Activated CD8-positive, alpha-beta memory T cell treated with anti-CD3 and anti-CD28 coated beads, Interleukin-2, amount 50 U/mL, for 24 hours (primary cell): Measurements from ENCODE around the gene HTR7.
"Not testable (repeated sequence)": the region's sequence is repeated elsewhere in the genome, so short reads cannot be mapped to it uniquely, and the experiment has no call there.

Experiments used
- DNase-seq: peaks from one replicate; pipeline ENCODE4 v3.0.0-alpha.2; 2020; ENCODE audit errors: extremely low read depth

The HTR7 gene

GRCh38 chr10:90857635-90858460 lies at the start of gene HTR7:
HTR7 (minus strand) TSS chr10:90858039; CDS start chr10:90857671, 368 bp downstream.
- DNase-seq = peak; percentile 1

- no peak for DNase-seq
Observed at GRCh38 chr10:90906596-90906995, 48.8 kb upstream of the HTR7 start.

GRCh38 chr10:90905925-90906324 lies 48.1 kb upstream of the HTR7 start:
- no peak for DNase-seq

GRCh38 chr10:90896916-90897315 lies 39.1 kb upstream of the HTR7 start:
- DNase-seq = not testable (repeated sequence)

- DNase-seq = no peak
Observed at GRCh38 chr10:90893190-90893589, 35.4 kb upstream of the HTR7 start.

- DNase-seq = no peak
Observed at GRCh38 chr10:90890347-90890746, 32.5 kb upstream of the HTR7 start.

- DNase-seq = no peak
Observed at GRCh38 chr10:90889636-90890035, 31.8 kb upstream of the HTR7 start.

GRCh38 chr10:90888387-90888786 lies 30.5 kb upstream of the HTR7 start:
- no peak for DNase-seq

- DNase-seq = no peak
Observed at GRCh38 chr10:90887555-90887954, 29.7 kb upstream of the HTR7 start.

- DNase-seq = no peak
Observed at GRCh38 chr10:90885176-90885575, 27.3 kb upstream of the HTR7 start.

- DNase-seq = no peak
Observed at GRCh38 chr10:90884431-90884830, 26.6 kb upstream of the HTR7 start.

- DNase-seq = not testable (repeated sequence)
Observed at GRCh38 chr10:90880059-90880719, 22.4 kb upstream of the HTR7 start.

- DNase-seq = no peak
Observed at GRCh38 chr10:90879062-90879461, 21.2 kb upstream of the HTR7 start.

- peak; percentile 4 for DNase-seq
Observed at GRCh38 chr10:90872648-90873020, 14.8 kb upstream of the HTR7 start.

- peak; percentile 63 for DNase-seq
Observed at GRCh38 chr10:90871766-90872647, 14.2 kb upstream of the HTR7 start, which contains the start of gene RPP30. RPP30 (plus strand) TSS chr10:90871974; CDS start chr10:90871987, 13 bp downstream.

GRCh38 chr10:90871279-90871765 lies 13.5 kb upstream of the HTR7 start:
- DNase-seq = peak; percentile 6

- DNase-seq = no peak
Observed at GRCh38 chr10:90866050-90866598, 8.3 kb upstream of the HTR7 start.

- DNase-seq = no peak
Observed at GRCh38 chr10:90865401-90865800, 7.6 kb upstream of the HTR7 start.

GRCh38 chr10:90862908-90863514 lies 5.2 kb upstream of the HTR7 start:
- no peak for DNase-seq

GRCh38 chr10:90860790-90861189 lies 3.0 kb upstream of the HTR7 start:
- no peak for DNase-seq

- no peak for DNase-seq
Observed at GRCh38 chr10:90859321-90859751, 1.5 kb upstream of the HTR7 start.
